Activated CD8-positive, alpha-beta T cell treated with anti-CD3 and anti-CD28 coated beads for 36 hours (primary cell): ENCODE measurements around the gene ZNF664. TPM values are rescaled to one million over a fixed set of nuclear protein-coding genes. Genes with fewer than 3 reads are reported as not detected.

Experiments
- ATAC-seq: fragments of 200-7000 bp; cut with Tn5 transposase; one replicate; pipeline ENCODE4 v1.10.0; 2021; ENCODE audit warnings: mild to moderate bottlenecking, moderate library complexity
- CTCF ChIA-PET: fragments of 350-600 bp; sonication (Branson Sonifier 250); formaldehyde crosslinking; loops from one replicate; lab custom pipeline; 2021; ENCODE audit warnings: antibody characterized with exemption; lab: Charles Lee
- POLR2A ChIA-PET: fragments of 350-600 bp; sonication (Branson Sonifier 250); formaldehyde crosslinking; loops from one replicate; lab custom pipeline; 2021; ENCODE audit warnings: antibody characterized with exemption; lab: Charles Lee
- DNase-seq: peaks from one replicate; pipeline ENCODE4 v3.0.0-alpha.2; 2020
- H3K27ac Mint-ChIP-seq: one replicate; pipeline ENCODE4 v1.8.0; 2021; ENCODE audit warnings: mild to moderate bottlenecking, mixed read lengths
- H3K27me3 Mint-ChIP-seq: one replicate; pipeline ENCODE4 v1.8.0; 2021; ENCODE audit warnings: mixed read lengths
- H3K36me3 Mint-ChIP-seq: one replicate; pipeline ENCODE4 v1.8.0; 2021; ENCODE audit warnings: low read depth, mixed read lengths
- H3K4me1 Mint-ChIP-seq: one replicate; pipeline ENCODE4 v1.8.0; 2021; ENCODE audit warnings: low read depth, mixed read lengths
- H3K4me3 Mint-ChIP-seq: one replicate; pipeline ENCODE4 v1.8.0; 2021; ENCODE audit warnings: mild to moderate bottlenecking, moderate library complexity, mixed read lengths
- H3K9me3 Mint-ChIP-seq: one replicate; pipeline ENCODE4 v1.8.0; 2021; ENCODE audit warnings: mixed read lengths
- CTCF ChIP-seq: fragments of 200-600 bp; IDR thresholded peaks from one replicate; pipeline ENCODE4 v1.8.0; 2022; ENCODE audit warnings: antibody characterized with exemption, mild to moderate bottlenecking
- intact Hi-C: fragments of 100-400 bp; cut with micrococcal nuclease; formaldehyde crosslinking; loops from one replicate; pipeline ENCODE4 v1.10.0; 2022
- total RNA-seq, 2 experiments: library from RNA; stranded (reverse); gene quantifications; one replicate each; pipeline ENCODE4 v1.2.3, GENCODE V29; 2021

Gene ZNF664
- total RNA-seq, 2 experiments from 2014 or later: 52.9 to 53.4 TPM

- ChIA-PET POLR2A (interaction anchor here (1.1 to 1.2 kb wide), 2 partner anchors 9 to 54 kb away, joined by 3 to 4 read pairs; no protein-coding TSS in a partner anchor), CTCF (interaction anchor here (1.1 to 2.1 kb wide), 3 partner anchors 21 to 57 kb away, joined by 6 to 7 read pairs (median 7); no protein-coding TSS in a partner anchor)
- H3K36me3 Mint-ChIP-seq: no peaks in the 10 kb centered on the region
- H3K9me3 Mint-ChIP-seq: no peaks in the 10 kb centered on the region
- no peak overlapping the region for H3K27ac Mint-ChIP-seq
- H3K4me1 Mint-ChIP-seq: peaks cover 3% of the 10 kb centered on the region
- ATAC-seq (no peak), DNase-seq (no peak)
- no peak for TF ChIP-seq CTCF
- no peaks in the 10 kb centered on the region for H3K27me3 Mint-ChIP-seq
- intact Hi-C loops: no loop called here
- no peak overlapping the region for H3K4me3 Mint-ChIP-seq
Observed at GRCh38 chr12:123962513-123962912, 10.5 kb upstream of the ZNF664 start.

GRCh38 chr12:123963821-123964220 lies 9.2 kb upstream of the ZNF664 start:
- H3K4me1 Mint-ChIP-seq: peaks cover 3% of the 10 kb centered on the region
- H3K36me3 Mint-ChIP-seq: no peaks in the 10 kb centered on the region
- no peaks in the 10 kb centered on the region for H3K27me3 Mint-ChIP-seq
- DNase-seq (no peak), ATAC-seq (no peak)
- no peak overlapping the region for H3K27ac Mint-ChIP-seq
- no peak overlapping the region for H3K4me3 Mint-ChIP-seq
- ChIA-PET CTCF (interaction anchor here (0.9 to 2.1 kb wide), 3 partner anchors 20 to 43 kb away, joined by 3 to 7 read pairs (median 4); no protein-coding TSS in a partner anchor), POLR2A (interaction anchor here (0.8 to 1.2 kb wide), 2 partner anchors 25 to 51 kb away, joined by 3 read pairs; no protein-coding TSS in a partner anchor)
- no peak for TF ChIP-seq CTCF
- intact Hi-C loops: no loop called here
- H3K9me3 Mint-ChIP-seq: no peaks in the 10 kb centered on the region

GRCh38 chr12:123965382-123965781 lies 7.6 kb upstream of the ZNF664 start:
- H3K4me1 Mint-ChIP-seq: peaks cover 10% of the 10 kb centered on the region

GRCh38 chr12:123966596-123966995 lies 6.4 kb upstream of the ZNF664 start:
- Mint-ChIP-seq H3K27ac (no peak overlapping the region), H3K4me3 (no peak overlapping the region), H3K9me3 (no peaks in the 10 kb centered on the region), H3K4me1 (peaks cover 13% of the 10 kb centered on the region), H3K36me3 (no peaks in the 10 kb centered on the region), H3K27me3 (no peaks in the 10 kb centered on the region)
- ATAC-seq (no peak), DNase-seq (no peak)
- ChIA-PET POLR2A (interaction anchor here (1.1 kb wide), 1 partner anchor 29 kb away, joined by 3 read pairs; no protein-coding TSS in a partner anchor), CTCF (interaction anchor here (1.1 kb wide), 1 partner anchor 11 kb away, joined by 4 read pairs; no protein-coding TSS in a partner anchor)
- no peak for TF ChIP-seq CTCF
- intact Hi-C loops: no loop called here

More at GRCh38 chr12:123965382-123965781, 7.6 kb upstream of the ZNF664 start:
- no peak overlapping the region for H3K4me3 Mint-ChIP-seq
- TF ChIP-seq CTCF: no peak
- no peaks in the 10 kb centered on the region for H3K9me3 Mint-ChIP-seq
- H3K27me3 Mint-ChIP-seq: no peaks in the 10 kb centered on the region
- no peak for DNase-seq
- ATAC-seq: no peak
- intact Hi-C loops: no loop called here
- ChIA-PET CTCF (interaction anchor here (1.0 to 1.2 kb wide), 2 partner anchors 9 to 18 kb away, joined by 3 to 4 read pairs; no protein-coding TSS in a partner anchor), POLR2A (interaction anchor here (1.1 kb wide), 1 partner anchor 25 kb away, joined by 3 read pairs; no protein-coding TSS in a partner anchor)
- no peaks in the 10 kb centered on the region for H3K36me3 Mint-ChIP-seq
- no peak overlapping the region for H3K27ac Mint-ChIP-seq

- no peak for ATAC-seq
- H3K27me3 Mint-ChIP-seq: no peaks in the 10 kb centered on the region
- intact Hi-C loops: no loop called here
- no peak for DNase-seq
- no peak overlapping the region for H3K4me3 Mint-ChIP-seq
- POLR2A ChIA-PET: interaction anchor here (1.1 kb wide), 1 partner anchor 30 kb away, joined by 3 read pairs; no protein-coding TSS in a partner anchor
- H3K36me3 Mint-ChIP-seq: no peaks in the 10 kb centered on the region
- TF ChIP-seq CTCF: no peak
- no peaks in the 10 kb centered on the region for H3K9me3 Mint-ChIP-seq
- CTCF ChIA-PET: no interaction called here
- H3K4me1 Mint-ChIP-seq: peaks cover 14% of the 10 kb centered on the region
- no peak overlapping the region for H3K27ac Mint-ChIP-seq
Observed at GRCh38 chr12:123967121-123967586, 5.9 kb upstream of the ZNF664 start.
